ENCODE measurements around the gene CES2. TPM values are rescaled to one million over a fixed set of nuclear protein-coding genes. Genes with fewer than 3 reads are reported as not detected.
"Not testable (repeated sequence)": the region's sequence is repeated elsewhere in the genome, so short reads cannot be mapped to it uniquely, and the experiment has no call there.

Gene CES2
- total and polyA plus RNA-seq, 7 experiments from 2014 or later: 29.2 to 64.7 (median 46.2) TPM

DNA sequence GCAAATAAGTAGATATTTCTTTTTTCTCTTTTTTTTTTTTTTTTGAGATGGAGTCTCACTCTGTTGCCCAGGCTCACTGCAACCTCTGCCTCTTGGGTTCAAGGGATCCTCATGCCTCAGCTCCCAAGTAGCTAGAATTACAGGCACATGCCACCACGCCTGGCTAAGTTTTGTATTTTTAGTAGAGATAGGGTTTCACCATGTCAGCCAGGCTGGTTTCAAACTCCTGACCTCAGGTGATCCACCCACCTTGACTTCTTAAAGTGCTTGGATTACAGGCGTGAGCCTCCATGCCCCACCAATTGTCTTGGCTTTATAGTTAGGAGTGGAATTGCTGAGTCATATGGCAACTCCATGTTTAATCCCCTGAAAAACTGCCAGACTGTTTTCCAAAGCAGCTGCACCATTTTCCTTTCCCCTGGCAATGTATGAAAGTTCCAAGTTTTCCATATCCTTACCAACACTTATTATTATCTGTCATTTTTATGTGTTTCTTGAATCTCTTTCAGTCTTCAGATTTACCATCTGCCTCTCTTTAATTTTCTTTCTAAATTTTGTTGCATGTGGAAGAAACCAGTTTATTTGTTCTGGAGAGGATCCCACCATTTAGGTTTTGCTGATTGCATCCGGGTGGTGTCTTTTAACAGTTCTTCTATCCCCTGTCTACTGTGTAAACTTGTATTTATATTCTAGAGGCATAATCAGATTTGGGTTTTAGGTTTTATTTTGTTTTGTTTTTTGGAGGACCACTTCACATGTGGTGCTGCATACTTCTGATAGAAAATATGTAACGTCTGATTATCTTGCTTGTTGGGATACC is 15.9 kb downstream of the CES2 start:
- H3K4me3 Mint-ChIP-seq: no peak overlapping the region
- ATAC-seq (no peak), DNase-seq (no peak)
- no peaks in the 10 kb centered on the region for H3K36me3 ChIP-seq (ENCODE audit: control insufficient read depth in 2 of 3, insufficient read depth in 3 of 3, low read length in 3 of 3)
- H3K27ac Mint-ChIP-seq: no peak overlapping the region
- ChIA-PET CTCF (no interaction called here), POLR2A (no interaction called here)
- peaks cover 0 to 4% of the 10 kb centered on the region in 2 donors for H3K4me1 ChIP-seq (ENCODE audit: control insufficient read depth in 2 of 2, insufficient read depth in 2 of 2, low read length in 2 of 2)
- H3K9me3 Mint-ChIP-seq: peaks cover 0 to 7% (median 0%) of the 10 kb centered on the region in 11 donors
- H3K27me3 Mint-ChIP-seq: peaks cover 35 to 46% (median 43%) of the 10 kb centered on the region in 5 donors
- intact Hi-C loops (cut with micrococcal nuclease): no loop called here
- peaks cover 13 to 28% (median 20%) of the 10 kb centered on the region in 7 donors for H3K4me1 Mint-ChIP-seq
- H3K36me3 Mint-ChIP-seq: peaks cover 0 to 6% (median 0%) of the 10 kb centered on the region in 5 donors
- H3K4me3 ChIP-seq (ENCODE audit: low read length): no peak overlapping the region
- H3K9me3 ChIP-seq (ENCODE audit: control insufficient read depth in 2 of 3, low read length in 3 of 3): no peaks in the 10 kb centered on the region
- no peak overlapping the region for H3K27ac ChIP-seq (ENCODE audit: low read depth, low read length)
- no peaks in the 10 kb centered on the region for H3K27me3 ChIP-seq (ENCODE audit: control insufficient read depth in 2 of 2, insufficient read depth in 2 of 2, low read length in 2 of 2)

- CTCF ChIA-PET: interaction anchor here (0.6 to 1.5 kb wide), 7 partner anchors 66 to 433 kb away, joined by 3 to 5 read pairs (median 3); no protein-coding TSS in a partner anchor
- intact Hi-C loops (cut with micrococcal nuclease): no loop called here
- H3K4me3 ChIP-seq (ENCODE audit: low read length): no peak overlapping the region
- Mint-ChIP-seq H3K36me3 (peaks cover 0 to 6% (median 0%) of the 10 kb centered on the region in 5 donors), H3K4me1 (peaks cover 8 to 24% (median 14%) of the 10 kb centered on the region in 7 donors), H3K4me3 (no peak overlapping the region), H3K27me3 (peaks cover 35 to 46% (median 43%) of the 10 kb centered on the region in 5 donors), H3K27ac (no peak overlapping the region), H3K9me3 (peaks cover 0 to 7% (median 0%) of the 10 kb centered on the region in 11 donors)
- no peak overlapping the region for H3K27ac ChIP-seq (ENCODE audit: low read depth, low read length)
- peaks cover 0 to 4% of the 10 kb centered on the region in 2 donors for H3K4me1 ChIP-seq (ENCODE audit: control insufficient read depth in 2 of 2, insufficient read depth in 2 of 2, low read length in 2 of 2)
- ATAC-seq (no peak), DNase-seq (no peak)
- POLR2A ChIA-PET: interaction anchor here (0.9 kb wide), 1 partner anchor 85 kb away, joined by 3 read pairs; no protein-coding TSS in a partner anchor
- no peaks in the 10 kb centered on the region for H3K36me3 ChIP-seq (ENCODE audit: control insufficient read depth in 2 of 3, insufficient read depth in 3 of 3, low read length in 3 of 3)
- H3K9me3 ChIP-seq (ENCODE audit: control insufficient read depth in 2 of 3, low read length in 3 of 3): no peaks in the 10 kb centered on the region
- no peaks in the 10 kb centered on the region for H3K27me3 ChIP-seq (ENCODE audit: control insufficient read depth in 2 of 2, insufficient read depth in 2 of 2, low read length in 2 of 2)
Measured at GRCh38 chr16:66952430-66953110, 17.3 kb downstream of the CES2 start.

DNA sequence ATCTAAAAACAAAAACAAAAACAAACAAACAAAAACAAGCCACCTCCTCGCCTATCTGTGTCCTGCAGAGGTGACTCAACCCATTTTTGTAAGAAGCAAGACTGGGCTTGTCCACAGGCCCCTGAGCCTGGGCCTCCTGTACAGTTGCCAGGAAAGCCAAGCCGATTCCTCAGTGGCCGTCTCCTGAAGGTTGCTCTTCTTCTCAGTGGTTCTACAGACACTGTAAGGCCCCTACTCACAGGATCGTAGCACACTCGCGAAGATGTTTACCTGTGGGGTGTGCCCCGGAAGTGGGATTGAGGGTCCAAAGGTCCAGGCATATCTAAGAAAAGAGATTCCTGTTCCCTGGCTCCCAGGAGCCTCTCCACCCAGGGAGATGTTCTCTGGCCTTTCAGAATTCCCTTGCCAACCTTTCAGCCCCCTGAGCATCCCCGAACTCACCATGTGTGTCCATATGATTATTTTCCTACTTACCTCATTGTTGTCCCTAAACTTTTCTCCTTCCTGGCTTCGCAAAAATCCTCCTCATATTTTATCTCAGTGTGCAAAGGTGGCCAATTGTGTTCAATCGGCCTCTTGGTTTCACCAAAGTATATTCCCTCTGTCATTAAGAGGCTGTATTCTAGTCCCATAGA is 18.3 kb downstream of the CES2 start:
- peaks cover 0 to 6% (median 0%) of the 10 kb centered on the region in 5 donors for H3K36me3 Mint-ChIP-seq
- H3K27me3 ChIP-seq (ENCODE audit: control insufficient read depth in 2 of 2, insufficient read depth in 2 of 2, low read length in 2 of 2): no peaks in the 10 kb centered on the region
- H3K27me3 Mint-ChIP-seq: peaks cover 35 to 45% (median 37%) of the 10 kb centered on the region in 5 donors
- peaks cover 7 to 24% (median 13%) of the 10 kb centered on the region in 7 donors for H3K4me1 Mint-ChIP-seq
- peaks cover 0 to 7% (median 0%) of the 10 kb centered on the region in 11 donors for H3K9me3 Mint-ChIP-seq
- DNase-seq (no peak), ATAC-seq (no peak)
- no peaks in the 10 kb centered on the region for H3K9me3 ChIP-seq (ENCODE audit: control insufficient read depth in 2 of 3, low read length in 3 of 3)
- H3K4me3 ChIP-seq (ENCODE audit: low read length): no peak overlapping the region
- intact Hi-C loops (cut with micrococcal nuclease): loop anchor here (1.0 to 2.0 kb wide), 6 partner anchors 23 to 446 kb away; no protein-coding TSS in a partner anchor
- H3K4me3 Mint-ChIP-seq: peak overlapping the region in 1 of 10 donors; percentile 5
- CTCF ChIA-PET: interaction anchor here (0.5 to 1.5 kb wide), 3 partner anchors 78 to 204 kb away, joined by 3 read pairs; no protein-coding TSS in a partner anchor
- no peak overlapping the region for H3K27ac ChIP-seq (ENCODE audit: low read depth, low read length)
- H3K27ac Mint-ChIP-seq: peak overlapping the region in 1 of 9 donors; percentile 4
- H3K4me1 ChIP-seq (ENCODE audit: control insufficient read depth in 2 of 2, insufficient read depth in 2 of 2, low read length in 2 of 2): no peaks in the 10 kb centered on the region
- no peaks in the 10 kb centered on the region for H3K36me3 ChIP-seq (ENCODE audit: control insufficient read depth in 2 of 3, insufficient read depth in 3 of 3, low read length in 3 of 3)
- POLR2A ChIA-PET: interaction anchor here (0.6 to 0.9 kb wide), 2 partner anchors 86 to 356 kb away, joined by 3 read pairs; no protein-coding TSS in a partner anchor

DNA sequence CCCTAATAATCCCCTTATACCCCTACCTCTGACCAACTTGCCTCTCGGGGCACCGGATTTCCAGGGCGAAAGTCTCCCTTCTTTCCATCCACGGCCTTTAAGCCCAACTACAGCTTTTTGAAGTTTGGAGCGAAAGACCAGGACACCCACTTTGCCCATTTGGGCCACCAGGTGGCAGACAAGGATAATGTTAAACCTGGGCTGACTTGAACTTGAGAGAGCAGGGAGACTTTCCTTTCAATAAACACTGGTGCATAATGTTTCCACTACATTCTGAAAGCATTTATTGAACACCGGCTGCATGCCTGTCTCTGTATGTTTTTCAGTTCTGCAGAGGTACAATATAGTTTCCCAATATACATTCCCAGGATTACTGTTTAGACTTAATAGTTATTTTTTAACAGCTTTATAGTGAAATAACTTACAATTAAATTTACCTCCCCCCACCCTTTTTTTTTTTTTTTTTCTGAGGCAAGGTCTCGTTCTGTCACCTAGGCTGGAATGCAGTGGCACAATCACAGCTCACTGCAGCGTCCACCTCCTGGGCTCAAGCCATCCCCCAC is 18.9 kb downstream of the CES2 start:
- Mint-ChIP-seq H3K27ac (peak overlapping the region in 1 of 9 donors; percentile 4), H3K27me3 (peaks cover 31 to 40% (median 35%) of the 10 kb centered on the region in 5 donors), H3K4me1 (peaks cover 11 to 27% (median 15%) of the 10 kb centered on the region in 7 donors), H3K36me3 (peaks cover 0 to 6% (median 0%) of the 10 kb centered on the region in 5 donors), H3K4me3 (peak overlapping the region in 1 of 10 donors; percentile 5), H3K9me3 (peaks cover 0 to 7% (median 0%) of the 10 kb centered on the region in 11 donors)
- Histone ChIP-seq H3K36me3 (ENCODE audit: control insufficient read depth in 2 of 3, insufficient read depth in 3 of 3, low read length in 3 of 3) (no peaks in the 10 kb centered on the region), H3K9me3 (ENCODE audit: control insufficient read depth in 2 of 3, low read length in 3 of 3) (no peaks in the 10 kb centered on the region), H3K4me1 (ENCODE audit: control insufficient read depth in 2 of 2, insufficient read depth in 2 of 2, low read length in 2 of 2) (no peaks in the 10 kb centered on the region), H3K27ac (ENCODE audit: low read depth, low read length) (no peak overlapping the region), H3K27me3 (ENCODE audit: control insufficient read depth in 2 of 2, insufficient read depth in 2 of 2, low read length in 2 of 2) (no peaks in the 10 kb centered on the region), H3K4me3 (ENCODE audit: low read length) (no peak overlapping the region)
- DNase-seq: peak; percentile 46 to 78 (median 67)
- CTCF ChIA-PET: interaction anchor here (0.5 to 1.2 kb wide), 3 partner anchors 87 to 1976 kb away, joined by 3 read pairs; no protein-coding TSS in a partner anchor
- intact Hi-C loops (cut with micrococcal nuclease): loop anchor here (1.0 to 2.0 kb wide), 6 partner anchors 23 to 445 kb away; no protein-coding TSS in a partner anchor
- peak; percentile 86 for ATAC-seq
- POLR2A ChIA-PET: interaction anchor here (0.6 kb wide), 1 partner anchor 355 kb away, joined by 3 read pairs; no protein-coding TSS in a partner anchor

GRCh38 chr16:66955363-66956153 is 20.2 kb downstream of the CES2 start:
- H3K4me1 ChIP-seq (ENCODE audit: control insufficient read depth in 2 of 2, insufficient read depth in 2 of 2, low read length in 2 of 2); POLR2A ChIA-PET; DNase-seq; H3K4me3 Mint-ChIP-seq; CTCF ChIA-PET; H3K9me3 Mint-ChIP-seq; H3K36me3 ChIP-seq (ENCODE audit: control insufficient read depth in 2 of 3, insufficient read depth in 3 of 3, low read length in 3 of 3); H3K27me3 ChIP-seq (ENCODE audit: control insufficient read depth in 2 of 2, insufficient read depth in 2 of 2, low read length in 2 of 2); H3K4me3 ChIP-seq (ENCODE audit: low read length); H3K27ac ChIP-seq (ENCODE audit: low read depth, low read length); H3K27ac Mint-ChIP-seq; H3K9me3 ChIP-seq (ENCODE audit: control insufficient read depth in 2 of 3, low read length in 3 of 3); ATAC-seq; H3K36me3 Mint-ChIP-seq: not testable (repeated sequence)
- Mint-ChIP-seq H3K27me3 (peaks cover 19 to 28% (median 23%) of the 10 kb centered on the region in 5 donors), H3K4me1 (peaks cover 9 to 23% (median 13%) of the 10 kb centered on the region in 7 donors)
- intact Hi-C loops (cut with micrococcal nuclease): loop anchor here in 1 of 2 donors (2.0 kb wide), 2 partner anchors 21 to 63 kb away; no protein-coding TSS in a partner anchor
